Urinary bladder (tissue), 4 donors: ENCODE measurements around the gene HIVEP1. TPM values are rescaled to one million over a fixed set of nuclear protein-coding genes. Genes with fewer than 3 reads are reported as not detected.
"Not testable (repeated sequence)": the region's sequence is repeated elsewhere in the genome, so short reads cannot be mapped to it uniquely, and the experiment has no call there.

Source experiments
- DNase-seq: peaks from one replicate; pipeline ENCODE4 v3.0.0-alpha.2; 2015; ENCODE audit errors: extremely low spot score
- H3K27ac ChIP-seq: one replicate; pipeline ENCODE4 v1.5.1; 2013; ENCODE audit warnings: low read depth, mild to moderate bottlenecking, moderate library complexity
- H3K36me3 ChIP-seq: one replicate; pipeline ENCODE4 v1.6.1; 2013; ENCODE audit warnings: mild to moderate bottlenecking, moderate library complexity; ENCODE audit not compliant: insufficient read depth
- H3K4me1 ChIP-seq: one replicate; pipeline ENCODE4 v1.6.1; 2013; ENCODE audit warnings: mild to moderate bottlenecking, moderate library complexity; ENCODE audit not compliant: insufficient read depth
- H3K4me3 ChIP-seq: one replicate; pipeline ENCODE4 v1.5.1; 2013; ENCODE audit warnings: low read depth, low read length
- WGBS: extraction: QIAGEN DNeasy Blood & Tissue Kit; methylation state at CpG from one replicate; pipeline ENCODE4 v1.1.7; 2013; 5-methylcytosine and 5-hydroxymethylcytosine counted together
- polyA plus RNA-seq: library from polyadenylated mRNA; stranded (reverse); fragments of 200-250 nt; gene quantifications from one replicate; pipeline ENCODE4 v1.2.3, GENCODE V29; 2013
- total RNA-seq: library from RNA; depleted of rRNA; stranded (reverse); fragments of >200 nt; gene quantifications from one replicate; pipeline ENCODE4 v1.2.3, GENCODE V29; 2014
- donor health status: healthy with polysubstance abuse.
- donor health status: healthy.

The HIVEP1 gene
- total and polyA plus RNA-seq, 2 donors, result 11.8 to 38.5 TPM

DNA sequence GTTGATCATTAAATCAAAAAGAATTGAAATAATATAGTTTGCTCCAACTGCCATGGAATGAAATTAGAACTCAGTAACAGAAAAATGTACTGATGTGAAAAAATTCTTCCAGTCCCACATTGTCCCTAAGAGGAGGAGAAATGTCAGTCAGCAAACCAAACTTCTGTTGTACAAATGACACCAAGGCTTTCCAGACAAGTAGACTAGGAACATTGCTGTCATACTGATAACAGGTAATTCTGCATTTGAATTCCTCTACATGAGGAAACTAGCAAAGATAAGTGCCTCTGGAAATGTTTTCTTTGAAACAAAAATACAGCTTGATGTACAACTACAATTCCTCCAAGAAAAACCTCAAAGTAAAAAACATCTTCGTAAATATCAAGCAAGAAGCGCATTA is 90.2 kb downstream of the HIVEP1 start:
- Histone ChIP-seq H3K4me1 (no peaks in the 10 kb centered on the region), H3K4me3 (no peak overlapping the region), H3K36me3 (peaks cover 1% of the 10 kb centered on the region), H3K27ac (no peak overlapping the region)
- 95% methylated on average over 2 of the region's 2 CpGs for WGBS
- DNase-seq, result no peak

DNA sequence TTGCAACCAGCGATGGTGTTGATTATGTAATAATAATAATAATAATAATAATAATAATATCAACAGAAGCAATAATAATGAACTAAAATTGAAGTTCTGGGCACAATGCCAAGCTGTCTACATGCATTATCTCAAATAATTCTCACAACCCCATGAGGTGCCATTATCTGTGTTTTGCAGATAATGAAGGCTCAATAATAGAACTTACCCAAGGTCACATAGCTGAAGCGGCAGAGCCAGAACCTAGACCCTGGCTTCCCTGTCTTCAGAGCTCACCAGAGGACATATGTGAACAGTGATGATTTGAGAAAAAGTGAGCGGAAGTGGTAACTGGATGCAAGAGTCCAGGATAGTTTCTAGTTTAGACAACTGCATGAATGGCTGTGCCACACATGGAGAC is 91.0 kb downstream of the HIVEP1 start:
- Histone ChIP-seq H3K4me3 (no peak overlapping the region), H3K4me1 (no peaks in the 10 kb centered on the region), H3K36me3 (peaks cover 1% of the 10 kb centered on the region), H3K27ac (no peak overlapping the region)
- DNase-seq, result no peak
- 97% methylated on average over 3 of the region's 3 CpGs for WGBS

DNA sequence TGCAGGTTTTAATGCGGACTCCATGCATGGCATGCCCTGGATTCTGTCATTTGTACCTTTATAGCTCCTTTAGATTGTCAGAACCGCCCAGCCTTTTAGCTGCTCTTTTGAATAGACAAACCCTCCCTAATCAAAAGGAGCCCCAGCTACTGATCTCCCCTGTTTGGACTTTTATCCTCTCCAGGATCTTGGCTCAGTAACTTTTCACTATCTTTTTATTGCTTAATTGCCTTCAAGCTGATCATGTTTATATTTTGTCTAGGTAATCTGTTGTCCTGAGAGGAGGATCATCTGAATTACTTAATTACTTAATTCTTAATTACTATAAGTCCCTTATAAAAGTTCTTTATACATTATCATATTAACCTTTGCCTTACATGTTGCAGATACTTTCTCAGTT is 93.2 kb downstream of the HIVEP1 start:
- Histone ChIP-seq H3K27ac (no peak overlapping the region), H3K4me1 (no peaks in the 10 kb centered on the region), H3K4me3 (no peak overlapping the region), H3K36me3 (peaks cover 1% of the 10 kb centered on the region)
- 91% methylated on average over 2 of the region's 2 CpGs for WGBS
- DNase-seq, result no peak

DNA sequence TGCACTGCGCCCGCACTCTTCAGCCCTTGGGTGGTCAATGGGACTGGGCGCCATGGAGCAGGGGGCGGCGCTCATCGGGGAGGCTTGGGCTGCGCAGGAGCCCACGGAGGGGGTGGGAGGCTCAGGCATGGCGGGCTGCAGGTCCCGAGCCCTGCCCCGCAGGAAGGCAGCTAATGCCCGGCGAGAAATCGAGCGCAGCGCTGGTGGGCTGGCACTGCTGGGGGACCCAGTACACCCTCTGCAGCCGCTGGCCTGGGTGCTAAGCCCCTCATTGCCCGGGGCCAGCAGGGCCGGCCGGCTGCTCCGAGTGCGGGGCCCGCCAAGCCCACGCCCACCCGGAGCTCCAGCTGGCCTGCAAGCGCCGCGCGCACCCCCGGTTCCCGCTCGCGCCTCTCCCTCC is 96.3 kb downstream of the HIVEP1 start:
- 97% methylated on average over 32 of the region's 33 CpGs for WGBS
- H3K36me3 ChIP-seq, H3K4me1 ChIP-seq, H3K4me3 ChIP-seq, H3K27ac ChIP-seq, DNase-seq: not testable (repeated sequence)

DNA sequence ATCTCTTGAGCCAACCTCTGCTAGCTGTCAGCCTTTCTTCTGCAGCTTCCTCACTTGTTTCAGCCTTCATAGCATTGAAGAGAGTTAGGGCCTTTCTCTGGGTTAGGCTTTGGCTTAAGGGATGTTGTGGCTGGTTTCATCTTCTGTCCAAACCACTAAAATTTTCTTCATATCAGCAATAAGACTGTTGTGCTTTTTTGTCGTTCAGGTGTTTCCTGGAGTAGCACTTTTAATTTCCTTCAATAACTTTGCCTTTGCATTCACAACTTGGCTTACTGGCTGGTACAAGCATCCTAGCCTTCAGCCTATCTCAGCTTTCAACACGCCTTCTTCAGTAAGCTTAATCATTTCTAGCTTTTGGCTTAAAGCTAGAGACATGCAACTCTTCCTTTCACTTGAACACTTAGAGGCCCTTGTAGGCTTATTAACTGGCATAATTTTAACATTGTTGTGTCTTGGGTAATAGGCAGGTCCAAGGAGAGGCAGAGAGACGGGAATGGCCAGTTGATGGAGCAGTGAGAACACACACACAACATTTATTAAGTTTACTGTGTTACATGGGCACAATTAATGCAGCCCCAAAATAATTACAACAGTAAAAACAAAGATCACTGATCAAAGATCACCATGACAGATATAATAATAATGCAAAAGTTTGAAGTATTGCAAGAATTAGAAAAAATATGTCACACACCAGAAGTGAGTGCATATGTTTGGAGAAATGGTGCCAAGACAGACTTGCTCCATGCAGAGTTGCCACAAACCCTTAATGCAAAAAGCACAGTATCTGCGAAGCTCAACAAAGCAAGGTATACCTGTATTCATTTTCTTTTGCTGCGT is 98.6 kb downstream of the HIVEP1 start:
- 92% methylated on average over 5 of the region's 5 CpGs for WGBS
- Histone ChIP-seq H3K27ac (no peak overlapping the region), H3K4me1 (no peaks in the 10 kb centered on the region), H3K4me3 (no peak overlapping the region), H3K36me3 (no peaks in the 10 kb centered on the region)
- DNase-seq, result no peak

DNA sequence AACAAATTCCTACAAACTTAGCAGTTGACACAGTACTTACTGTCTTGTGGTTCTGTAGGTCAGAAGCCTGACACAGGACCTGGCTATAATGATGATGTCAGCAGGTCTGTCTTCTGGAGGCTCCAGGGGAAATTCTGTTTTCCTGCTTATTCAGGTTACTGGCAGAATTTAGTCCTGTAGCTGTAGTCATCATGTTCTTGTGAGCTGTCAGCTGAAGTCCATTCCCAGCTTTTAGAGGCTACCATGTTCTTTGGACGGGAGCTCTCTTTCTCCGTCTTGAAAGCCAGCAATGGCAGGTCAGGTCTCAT is 99.2 kb downstream of the HIVEP1 start:
- no peaks in the 10 kb centered on the region for H3K36me3 ChIP-seq
- no peak for DNase-seq
- no peak overlapping the region for H3K4me3 ChIP-seq
- 98% methylated on average over 2 of the region's 2 CpGs for WGBS
- H3K27ac ChIP-seq, result no peak overlapping the region
- H3K4me1 ChIP-seq, result no peaks in the 10 kb centered on the region

DNA sequence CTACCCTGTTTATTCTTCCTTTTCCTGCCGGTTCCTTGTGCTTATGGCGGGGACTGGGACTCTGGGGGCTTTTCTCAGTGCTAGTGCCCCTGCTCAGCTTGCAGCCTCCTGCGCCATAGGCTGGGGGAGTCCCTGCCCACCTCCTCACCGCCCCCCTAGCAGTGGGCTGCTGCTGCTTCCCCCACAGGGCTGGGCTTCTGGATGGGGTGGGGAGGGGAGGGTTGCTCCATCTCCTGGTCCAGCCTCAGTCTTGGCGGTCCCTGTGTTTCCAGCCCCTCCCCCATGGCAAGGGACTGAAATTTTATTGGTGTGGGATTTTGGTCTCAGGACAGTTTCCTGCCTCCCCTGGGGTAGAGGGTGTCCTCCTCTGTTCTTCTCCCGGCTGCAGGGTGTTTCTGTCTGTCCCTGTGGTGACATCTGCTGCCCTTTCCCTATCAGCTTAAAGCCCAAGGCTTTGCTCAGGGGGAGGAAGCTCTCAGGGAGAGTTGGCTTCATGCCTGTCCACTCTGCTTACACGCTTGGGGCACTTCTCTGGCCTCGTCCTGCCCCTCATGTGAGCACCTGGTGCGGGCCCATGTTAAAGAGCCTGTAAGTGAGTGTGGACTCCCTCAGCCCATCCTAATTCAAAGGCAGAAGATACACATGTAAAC is 100.6 kb downstream of the HIVEP1 start:
- 88% methylated on average over 9 of the region's 9 CpGs for WGBS
- DNase-seq, result no peak
- Histone ChIP-seq H3K36me3 (no peaks in the 10 kb centered on the region), H3K4me1 (no peaks in the 10 kb centered on the region), H3K4me3 (no peak overlapping the region), H3K27ac (no peak overlapping the region)

DNA sequence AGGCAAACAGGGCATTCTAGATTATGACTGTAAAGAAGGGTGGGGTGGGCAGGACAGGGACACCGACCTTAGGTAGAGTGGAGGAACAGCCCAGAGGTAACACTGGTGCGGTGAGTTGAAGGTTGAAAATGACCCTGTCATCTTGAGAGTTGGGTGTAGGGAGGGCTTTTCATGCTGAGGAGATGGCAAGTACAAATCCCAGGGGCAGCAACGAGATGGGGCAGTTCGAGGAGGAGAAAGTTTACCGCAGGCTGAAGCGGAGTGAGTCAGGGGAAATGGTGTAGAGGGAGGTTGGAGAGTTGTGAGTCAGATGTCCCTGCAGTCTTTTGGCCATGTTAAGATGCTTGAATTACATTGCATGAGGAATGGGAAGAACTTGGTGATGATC is 101.1 kb downstream of the HIVEP1 start:
- no peak overlapping the region for H3K27ac ChIP-seq
- no peaks in the 10 kb centered on the region for H3K4me1 ChIP-seq
- no peak overlapping the region for H3K4me3 ChIP-seq
- no peak for DNase-seq
- no peaks in the 10 kb centered on the region for H3K36me3 ChIP-seq
- 93% methylated on average over 6 of the region's 6 CpGs for WGBS

DNA sequence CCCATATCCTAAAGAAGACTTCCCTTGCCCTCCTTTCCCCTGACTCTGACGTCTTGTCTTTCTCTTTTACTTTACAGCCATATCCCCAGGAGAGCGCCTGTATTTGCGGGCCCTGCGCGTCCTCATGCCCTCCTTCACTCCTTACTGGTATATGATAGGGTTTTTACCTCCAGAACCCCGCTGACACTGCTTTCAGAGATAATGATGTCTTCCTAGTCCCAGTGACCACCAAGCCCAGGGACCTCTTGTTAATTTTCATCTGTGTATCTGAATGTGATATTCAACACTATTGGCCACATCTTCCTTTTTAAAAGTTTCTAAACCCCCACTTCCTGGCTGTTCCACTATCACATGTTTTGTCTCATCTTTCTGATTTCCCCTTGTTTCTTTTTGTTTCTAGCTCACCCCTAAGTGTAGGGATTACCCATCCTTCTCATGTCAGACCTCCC is 102.0 kb downstream of the HIVEP1 start:
- 94% methylated on average over 6 of the region's 6 CpGs for WGBS
- no peak overlapping the region for H3K4me3 ChIP-seq

DNA sequence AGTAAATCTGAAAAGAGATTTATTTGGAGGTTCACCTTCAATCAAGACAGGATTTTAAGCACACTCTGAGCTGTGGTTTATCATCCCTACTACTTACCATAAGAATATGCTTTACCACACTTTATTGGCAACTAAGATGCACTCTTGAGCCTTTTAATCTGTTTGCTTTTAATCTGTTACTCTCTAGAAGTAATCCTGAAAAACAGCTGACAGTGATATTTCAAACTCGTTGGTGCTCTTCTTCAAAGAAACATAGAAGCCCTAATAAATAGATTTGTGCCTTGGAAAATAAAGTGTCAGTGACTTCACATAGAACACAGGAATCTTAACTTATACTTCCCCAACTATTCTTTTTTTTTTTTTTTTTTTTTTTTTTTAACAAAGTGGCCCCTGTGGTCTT is 102.9 kb downstream of the HIVEP1 start:
- no peaks in the 10 kb centered on the region for H3K36me3 ChIP-seq
- WGBS, result 68% methylated on average over 1 of the region's 1 CpG
- no peak for DNase-seq

More for the DNA sequence above, 102.0 kb downstream of the HIVEP1 start:
- no peak overlapping the region for H3K27ac ChIP-seq
- DNase-seq, result no peak
- no peaks in the 10 kb centered on the region for H3K36me3 ChIP-seq
- no peaks in the 10 kb centered on the region for H3K4me1 ChIP-seq

DNA sequence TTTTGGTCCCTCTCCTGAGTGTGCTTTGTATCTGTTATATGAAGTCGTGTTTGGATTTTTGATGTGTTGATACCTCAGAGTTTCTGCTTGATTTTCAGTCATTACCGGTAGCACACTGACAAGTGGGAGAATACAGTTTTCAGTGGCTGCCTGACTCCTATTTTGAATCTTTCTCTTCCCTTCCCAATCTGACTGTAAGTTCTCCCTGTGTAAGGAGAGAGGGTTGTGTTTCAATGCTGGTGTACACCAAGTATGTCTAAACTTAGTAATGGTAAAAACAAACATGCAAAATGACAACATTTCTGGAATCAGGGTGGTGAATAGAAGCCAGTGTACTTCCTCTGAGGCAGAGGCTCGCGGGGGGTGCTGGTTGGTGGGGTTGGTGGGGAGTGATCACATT is 103.4 kb downstream of the HIVEP1 start:
- no peak for DNase-seq
- Histone ChIP-seq H3K36me3 (no peaks in the 10 kb centered on the region), H3K4me3 (no peak overlapping the region), H3K4me1 (no peaks in the 10 kb centered on the region), H3K27ac (no peak overlapping the region)
- WGBS, result 96% methylated on average over 4 of the region's 4 CpGs

More for the DNA sequence above, 102.9 kb downstream of the HIVEP1 start:
- H3K4me3 ChIP-seq, result no peak overlapping the region
- no peak overlapping the region for H3K27ac ChIP-seq
- no peaks in the 10 kb centered on the region for H3K4me1 ChIP-seq

DNA sequence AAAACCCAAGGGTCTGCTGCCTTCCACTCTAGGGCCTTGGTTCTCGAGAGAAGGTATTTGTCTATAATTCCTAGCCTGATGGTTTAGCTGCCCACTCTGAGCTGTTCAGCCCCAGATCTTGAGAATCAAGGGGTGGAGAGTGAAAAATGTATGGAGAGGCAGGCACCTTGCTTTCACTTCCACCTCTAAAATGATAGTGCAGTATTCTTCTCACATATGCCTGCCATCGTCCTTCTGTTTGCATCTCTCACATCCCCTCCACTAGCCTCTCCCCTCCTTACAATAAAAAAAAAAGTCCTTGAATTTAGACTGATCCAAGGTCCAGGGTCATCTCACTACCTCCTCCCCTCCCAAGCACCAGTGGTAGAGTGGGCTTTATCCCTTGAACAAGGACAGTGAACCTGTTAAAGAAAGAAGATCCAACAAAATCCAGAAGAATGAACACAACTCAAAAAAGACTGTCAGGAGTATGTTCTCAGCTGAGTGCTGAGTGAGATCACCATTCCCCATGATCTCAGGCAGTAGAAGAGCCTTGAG is 104.2 kb downstream of the HIVEP1 start:
- H3K4me1 ChIP-seq, result no peaks in the 10 kb centered on the region
- no peak for DNase-seq
- H3K4me3 ChIP-seq, result no peak overlapping the region
- WGBS, result 94% methylated on average over 2 of the region's 2 CpGs
- H3K36me3 ChIP-seq, result no peaks in the 10 kb centered on the region
- H3K27ac ChIP-seq, result no peak overlapping the region

DNA sequence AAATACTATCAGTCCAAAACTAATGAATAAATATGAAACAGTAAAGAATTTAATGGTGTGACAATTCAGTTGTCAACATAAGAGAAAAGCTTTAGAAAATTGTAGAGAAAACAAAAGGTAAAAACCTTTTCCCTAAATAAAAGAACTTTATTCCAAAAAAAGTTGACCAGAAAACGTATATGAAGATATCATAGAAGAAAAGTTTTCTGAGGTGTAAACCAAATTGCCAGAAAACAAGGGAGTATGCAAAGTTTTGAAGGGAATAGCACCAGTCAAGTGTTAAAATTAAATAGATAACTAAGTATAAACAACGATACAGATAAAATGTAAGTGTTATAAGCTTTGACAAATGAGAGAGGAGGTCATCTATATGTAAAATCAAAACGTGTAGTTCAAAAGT is 104.9 kb downstream of the HIVEP1 start:
- Histone ChIP-seq H3K36me3 (no peaks in the 10 kb centered on the region), H3K4me1 (no peaks in the 10 kb centered on the region), H3K4me3 (no peak overlapping the region), H3K27ac (no peak overlapping the region)
- 95% methylated on average over 3 of the region's 3 CpGs for WGBS
- no peak for DNase-seq

DNA sequence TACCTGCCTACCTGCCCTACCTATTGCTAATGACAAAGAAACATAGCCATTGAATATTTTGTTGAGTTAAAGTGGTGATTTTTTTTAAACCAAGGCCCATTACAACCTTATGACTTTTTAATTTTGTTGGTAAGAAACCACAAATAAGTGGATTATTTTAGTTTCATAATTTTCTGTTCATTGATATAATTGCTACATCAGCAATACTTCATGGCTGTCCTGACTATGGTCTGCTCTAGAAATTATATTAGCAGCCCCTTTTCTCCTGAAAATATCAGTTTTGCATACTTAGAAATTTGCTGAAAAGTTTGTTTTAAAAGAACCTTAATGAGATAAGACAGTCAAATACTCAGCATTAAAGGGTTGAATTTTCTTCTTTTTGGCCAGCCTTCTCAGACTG is 106.5 kb downstream of the HIVEP1 start:
- H3K4me3 ChIP-seq, result no peak overlapping the region
- H3K36me3 ChIP-seq, result no peaks in the 10 kb centered on the region
- no peaks in the 10 kb centered on the region for H3K4me1 ChIP-seq
- DNase-seq, result no peak
- H3K27ac ChIP-seq, result no peak overlapping the region
